HepG2 (cell line): ENCODE data around the gene AMOTL2. TPM values are rescaled to one million over a fixed set of nuclear protein-coding genes. Genes with fewer than 3 reads are reported as not detected.

Source experiments
- ATAC-seq: fragments of 200-7000 bp; cut with Tn5 transposase; 3 replicates; pipeline ENCODE4 v1.9.1; 2020; ENCODE audit warnings: mild to moderate bottlenecking, moderate library complexity
- Bru-seq: library from RNA; stranded (reverse); fragments of 400-500 nt; gene quantifications from one replicate; lab custom pipeline; 2021; lab: Mats Ljungman, UMichigan
- BruChase-seq, 2 experiments: library from RNA; stranded (reverse); fragments of 400-500 nt; gene quantifications; one replicate each; lab custom pipeline; 2021; lab: Mats Ljungman, UMichigan
- BruUV-seq: library from RNA; stranded (reverse); fragments of 400-500 nt; replicated peaks from 2 replicates; lab custom pipeline; 2021; lab: Mats Ljungman, UMichigan
- CTCF ChIA-PET: fragments of 300-600 bp; formaldehyde crosslinking; extraction: SDS; loops from one replicate; lab custom pipeline; 2021; ENCODE audit warnings: low total read pairs, inconsistent platforms, low intra/inter-chr PET ratio; lab: Yijun Ruan, JAX
- POLR2A ChIA-PET: fragments of 350-600 bp; sonication (Branson Sonifier 250); formaldehyde crosslinking; loops from one replicate; lab custom pipeline; 2020; ENCODE audit warnings: antibody characterized with exemption, inconsistent platforms; lab: Yijun Ruan, JAX
- DNase-seq: peaks from one replicate; pipeline ENCODE4 v3.0.0-alpha.2; 2015; ENCODE audit warnings: low spot score
- FAIRE-seq: peaks from 3 replicates; lab custom pipeline; 2011; peaks lifted over from hg19 to GRCh38; lab: Jason Lieb, UNC
- H2AFZ ChIP-seq: one replicate; pipeline ENCODE4 v1.6.1; 2011; ENCODE audit warnings: low read length, inconsistent platforms
- H3K27ac ChIP-seq: fragments of 300-600 bp; 3 replicates; pipeline ENCODE4 v1.8.0; 2011; ENCODE audit warnings: mixed run types, mild to moderate bottlenecking, mixed read lengths, low read length, inconsistent platforms; ENCODE audit not compliant: insufficient read depth; ENCODE audit errors: extremely low read length
- H3K27me3 ChIP-seq, 2 experiments: fragments of 200-600 bp in 1 of 2; 2 replicates in 1 of 2; 3 replicates in 1 of 2; pipeline versions ENCODE4 v1.6.0 to v1.8.0; 2011; ENCODE audit warnings: low read length in 2 of 2, mild to moderate bottlenecking in 2 of 2, moderate library complexity in 2 of 2, inconsistent platforms in 1 of 2; ENCODE audit not compliant: insufficient read depth in 2 of 2, control insufficient read depth in 1 of 2
- H3K36me3 ChIP-seq, 2 experiments: fragments of 200-600 bp in 1 of 2; replicated peaks in 1 of 2; 2 replicates in 1 of 2; 3 replicates in 1 of 2; pipeline versions ENCODE4 v1.5.1 to v1.8.0; 2011; ENCODE audit warnings: low read length in 2 of 2, inconsistent platforms in 1 of 2; ENCODE audit not compliant: insufficient read depth in 2 of 2, control insufficient read depth in 1 of 2
- H3K4me1 ChIP-seq: 2 replicates; pipeline ENCODE4 v1.5.1; 2012; ENCODE audit warnings: low read length, inconsistent platforms; ENCODE audit not compliant: insufficient read depth
- H3K4me2 ChIP-seq: 2 replicates; pipeline ENCODE4 v1.6.0; 2011; ENCODE audit warnings: low read depth, low read length, inconsistent platforms
- H3K4me3 ChIP-seq, 3 experiments: fragments of 200-600 bp in 1 of 3; sonication (generic), shearing (Covaris generic) in 1 of 3; replicated peaks in 1 of 3; 2 replicates each; pipeline ENCODE4 v1.5.1; 2011 to 2016; ENCODE audit warnings: low read length in 3 of 3, inconsistent platforms in 2 of 3, low read depth in 2 of 3, mild to moderate bottlenecking in 2 of 3, control low read depth in 1 of 3, mixed read lengths in 1 of 3; ENCODE audit not compliant: insufficient read depth in 1 of 3
- H3K79me2 ChIP-seq: one replicate; pipeline ENCODE4 v1.6.1; 2011; ENCODE audit warnings: low read length, inconsistent platforms; ENCODE audit not compliant: insufficient read depth
- H3K9ac ChIP-seq: 2 replicates; pipeline ENCODE4 v1.6.0; 2011; ENCODE audit warnings: mild to moderate bottlenecking, low read depth, low read length, inconsistent platforms; ENCODE audit not compliant: insufficient read depth
- H3K9me3 ChIP-seq: 2 replicates; pipeline ENCODE4 v1.5.1; 2012; ENCODE audit warnings: mild to moderate bottlenecking, low read length
- H4K20me1 ChIP-seq: 2 replicates; pipeline ENCODE4 v1.6.0; 2011; ENCODE audit warnings: inconsistent platforms, mild to moderate bottlenecking, low read length, moderate library complexity; ENCODE audit not compliant: insufficient read depth
- DPF2 ChIP-seq: sonication (generic); formaldehyde crosslinking; IDR thresholded peaks from 2 replicates; pipeline ENCODE4 v1.4.0; 2020; ENCODE audit warnings: mild to moderate bottlenecking, low read depth, missing genetic modification reagents, borderline replicate concordance
- HDAC1 ChIP-seq: sonication (generic); formaldehyde crosslinking; IDR thresholded peaks from 2 replicates; pipeline ENCODE4 v1.5.1; 2020; ENCODE audit warnings: mild to moderate bottlenecking, missing genetic modification reagents
- HOXA9 ChIP-seq: sonication (generic); formaldehyde crosslinking; IDR thresholded peaks from 2 replicates; pipeline ENCODE4 v1.8.1; 2022; ENCODE audit warnings: missing genetic modification reagents, mild to moderate bottlenecking, moderate library complexity, borderline replicate concordance
- KAT8 ChIP-seq: IDR thresholded peaks from 2 replicates; pipeline ENCODE4 v1.6.1; 2016; ENCODE audit warnings: missing genetic modification reagents, missing compliant biosample characterization
- KLF15 ChIP-seq: sonication (generic); formaldehyde crosslinking; IDR thresholded peaks from 2 replicates; pipeline ENCODE4 v1.8.1; 2023; ENCODE audit warnings: borderline replicate concordance, mild to moderate bottlenecking, inconsistent platforms, missing genetic modification reagents, mixed read lengths
- SMARCE1 ChIP-seq: fragments of 450-650 bp; IDR thresholded peaks from 2 replicates; pipeline ENCODE4 v1.6.1; 2017; ENCODE audit warnings: borderline replicate concordance
- TFDP1 ChIP-seq: IDR thresholded peaks from 2 replicates; pipeline ENCODE4 v1.6.1; 2016; ENCODE audit warnings: missing compliant biosample characterization, missing genetic modification reagents, borderline replicate concordance
- YEATS4 ChIP-seq: sonication (generic); formaldehyde crosslinking; IDR thresholded peaks from 2 replicates; pipeline ENCODE4 v1.4.0; 2020; ENCODE audit warnings: missing genetic modification reagents, borderline replicate concordance
- ZMAT3 ChIP-seq: sonication (generic); formaldehyde crosslinking; conservative IDR thresholded peaks from 2 replicates; pipeline ENCODE4 v1.7.0; 2021; ENCODE audit warnings: missing genetic modification reagents
- ZNF687 ChIP-seq: sonication (generic); formaldehyde crosslinking; IDR thresholded peaks from 2 replicates; pipeline ENCODE4 v1.5.1; 2020; ENCODE audit warnings: mild to moderate bottlenecking, missing genetic modification reagents, moderate library complexity
- ZSCAN9 ChIP-seq: IDR thresholded peaks from 2 replicates; pipeline ENCODE4 v1.6.1; 2016; ENCODE audit warnings: borderline replicate concordance
- WGBS: methylation state at CpG from one replicate; pipeline ENCODE4 v1.1.6; 2017; ENCODE audit warnings: low lambda C conversion rate; 5-methylcytosine and 5-hydroxymethylcytosine counted together
- in situ Hi-C: cut with HindIII; loops from 2 replicates; pipeline ENCODE4 v1.10.0; 2017; ENCODE audit warnings: low pct_unique_long_range_greater_than_20kb; ENCODE audit not compliant: extremely low pct_ligation_motif_present
- intact Hi-C: fragments of 100-400 bp; cut with micrococcal nuclease; formaldehyde crosslinking; loops from one replicate; pipeline ENCODE4 v1.10.0; 2022; ENCODE audit not compliant: unreplicated experiment
- long read RNA-seq, 2 experiments: library from RNA in 1 of 2; library from polyadenylated mRNA in 1 of 2; stranded (forward) in 1 of 2; unstranded in 1 of 2; transcript quantifications; one replicate each; pipeline ENCODE4 v2.0.0, GENCODE V29; 2019 to 2022
- polyA minus RNA-seq, 3 experiments: library from RNA; depleted of rRNA, polyadenylated mRNA; stranded (reverse); fragments of >200 nt; gene quantifications; 2 replicates each; pipeline ENCODE4 v1.2.3, GENCODE V29; 2011; ENCODE audit warnings: low replicate concordance in 1 of 3
- polyA plus RNA-seq, 8 experiments: library from polyadenylated mRNA; depleted of rRNA in 3 of 8; stranded (reverse) in 7 of 8; unstranded in 1 of 8; fragments of >200 nt; fragmentation: Illumina TruSeq in 4 of 8; extraction: Trizol in 4 of 8; gene quantifications; 2 replicates each; pipeline versions ENCODE4 v1.2.1 to v1.2.3, GENCODE V29; 2011 to 2016; ENCODE audit warnings: low read depth in 4 of 8, missing spikeins in 1 of 8, mixed read lengths in 1 of 8; ENCODE audit not compliant: insufficient read depth in 1 of 8
- total RNA-seq, 5 experiments: library from RNA; depleted of rRNA; stranded (reverse); fragments of >200 nt; fragmentation: Illumina TruSeq; extraction: Trizol; gene quantifications; 2 replicates each; pipeline ENCODE4 v1.2.3, GENCODE V29; 2016; ENCODE audit warnings: low read depth in 1 of 5

AMOTL2 gene
- total RNA-seq (2016; rRNA removed; fragmentation: Illumina TruSeq; extraction: Trizol) (11.5 and 17.3 TPM in 2 replicates), polyA plus RNA-seq (2011; rRNA removed) (14.0 and 18.5 TPM in 2 replicates), polyA minus RNA-seq (2011; rRNA and poly(A)+ RNA removed; ENCODE audit: low replicate concordance) (47.5 and 50.2 TPM in 2 replicates), Bru-seq, nascent RNA (percentile 93 among the genes with signal in this experiment), BruChase-seq, experiment 1, labeled RNA remaining after a 6-hour chase (percentile 89 among the genes with signal in this experiment), BruChase-seq, experiment 2, labeled RNA remaining after a 2-hour chase (percentile 92 among the genes with signal in this experiment)
- total RNA-seq (2016; cell fraction: cytosol; rRNA removed; fragmentation: Illumina TruSeq; extraction: Trizol; ENCODE audit: low read depth): 1.3 and 1.8 TPM in 2 replicates
- total RNA-seq (2016; cell fraction: insoluble cytoplasmic fraction; rRNA removed; fragmentation: Illumina TruSeq; extraction: Trizol): 10.0 and 18.3 TPM in 2 replicates
- total RNA-seq (2016; cell fraction: membrane; rRNA removed; fragmentation: Illumina TruSeq; extraction: Trizol): 5.3 and 5.6 TPM in 2 replicates
- 25.6 and 30.4 TPM in 2 replicates for total RNA-seq (2016; cell fraction: nucleus; rRNA removed; fragmentation: Illumina TruSeq; extraction: Trizol)
- 7.7 and 10.7 TPM in 2 replicates for polyA plus RNA-seq (2011; cell fraction: cytosol; rRNA removed)
- 39.3 and 76.1 TPM in 2 replicates for polyA plus RNA-seq (2011; cell fraction: nucleus; rRNA removed)
- polyA plus RNA-seq (2012): 5.4 and 7.4 TPM in 2 replicates
- polyA plus RNA-seq (2016; cell fraction: cytosol; fragmentation: Illumina TruSeq; extraction: Trizol; ENCODE audit: low read depth): 0.38 and 0.55 TPM in 2 replicates
- 8.6 and 12.7 TPM in 2 replicates for polyA plus RNA-seq (2016; cell fraction: insoluble cytoplasmic fraction; fragmentation: Illumina TruSeq; extraction: Trizol; ENCODE audit: low read depth)
- 1.5 and 1.7 TPM in 2 replicates for polyA plus RNA-seq (2016; cell fraction: membrane; fragmentation: Illumina TruSeq; extraction: Trizol; ENCODE audit: low read depth)
- 19.3 and 21.2 TPM in 2 replicates for polyA plus RNA-seq (2016; cell fraction: nucleus; fragmentation: Illumina TruSeq; extraction: Trizol; ENCODE audit: insufficient read depth, low read depth)
- polyA minus RNA-seq (2011; cell fraction: cytosol; rRNA and poly(A)+ RNA removed): 12.3 and 13.8 TPM in 2 replicates
- 44.1 and 53.9 TPM in 2 replicates for polyA minus RNA-seq (2011; cell fraction: nucleus; rRNA and poly(A)+ RNA removed)
- long read RNA-seq, experiment 1, full-length matches to known transcripts: 1 of 3 reads
- long read RNA-seq, experiment 1, partial matches to known transcripts: 1 of 3 reads
- long read RNA-seq, experiment 1, other reads (novel, unspliced or antisense): 1 of 3 reads
- long read RNA-seq, experiment 2, full-length matches to known transcripts: 6 of 12 reads
- long read RNA-seq, experiment 2, partial matches to known transcripts: 4 of 12 reads
- long read RNA-seq, experiment 2, other reads (novel, unspliced or antisense): 2 of 12 reads

GRCh38 chr3:134374105-134374790 lies at the start of gene AMOTL2:
Gene AMOTL2 (minus strand): TSS chr3:134374447. CDS start chr3:134371433, 3,014 bp downstream.
- peak within 1 kb of the TSS; percentile 89 to 94 (median 91) for H3K4me3 ChIP-seq
- intact Hi-C loops (loop anchor here (1.0 to 2.0 kb wide), 5 partner anchors 15 to 75 kb away; no protein-coding TSS in a partner anchor), in situ Hi-C loops (loop anchor here (5.0 kb wide), 2 partner anchors 62 to 103 kb away; no protein-coding TSS in a partner anchor)
- peaks cover 0 to 24% of the 10 kb centered on the region in 2 experiments; a peak in 4 of 5 replicates for H3K27me3 ChIP-seq
- peak within 1 kb of the TSS; percentile 97 for H3K27ac ChIP-seq
- ChIA-PET POLR2A (interaction anchor here (0.9 to 9.2 kb wide), 17 partner anchors 15 to 137 kb away, joined by 3 to 140 read pairs (median 4); partner anchors contain the start of genes ANAPC13, CEP63 and RYK), CTCF (interaction anchor here (1.1 kb wide), 1 partner anchor 66 kb away, joined by 3 read pairs; no protein-coding TSS in a partner anchor)
- peaks cover 24% of the 10 kb centered on the region for H4K20me1 ChIP-seq
- DNase-seq: peak; percentile 89
- WGBS: 7% methylated on average over 3 of the region's 78 CpGs
- H3K4me1 ChIP-seq: peaks cover 73% of the 10 kb centered on the region
- H3K9me3 ChIP-seq: no peaks in the 10 kb centered on the region
- H2AFZ ChIP-seq: no peak within 1 kb of the TSS
- FAIRE-seq: peak; percentile 63
- peak; percentile 81 for ATAC-seq
- BruUV-seq: no TSS peak
- H3K79me2 ChIP-seq: peaks cover 27% of the 10 kb centered on the region
- H3K36me3 ChIP-seq: peaks cover 19 to 29% of the 10 kb centered on the region in 2 experiments; a peak in 4 of 5 replicates
- peak within 1 kb of the TSS; percentile 98 for H3K4me2 ChIP-seq
- peak within 1 kb of the TSS; percentile 99 for H3K9ac ChIP-seq
- TF ChIP-seq HOXA9 (CRISPR knock-in tag): no peak
- peak; percentile 79 for TF ChIP-seq ZNF687
- TF ChIP-seq SMARCE1: no peak
- TF ChIP-seq HDAC1 (CRISPR knock-in tag): peak; percentile 68; the same call in 1 of the 2 replicates
- peak; percentile 83; the same call in 1 of the 2 replicates for TF ChIP-seq ZSCAN9 (CRISPR knock-in tag)
- TF ChIP-seq YEATS4 (CRISPR knock-in tag): peak; percentile 79; the same call in 1 of the 2 replicates
- 0 out of 2 replicates have a peak, but pooled peaks have one; percentile 47 for TF ChIP-seq ZMAT3 (CRISPR knock-in tag)
- TF ChIP-seq TFDP1: peak; percentile 73
- peak; percentile 85 for TF ChIP-seq KLF15 (CRISPR knock-in tag)
- no peak; the same call in 1 of the 2 replicates for TF ChIP-seq DPF2 (CRISPR knock-in tag)
- TF ChIP-seq KAT8: no peak
